GM21529 (cell line): ENCODE data around the gene STARD9.
"Not testable (repeated sequence)": the region's sequence is repeated elsewhere in the genome, so short reads cannot be mapped to it uniquely, and the experiment has no call there.

Experiments used
- ATAC-seq: cut with Tn5 transposase; IDR thresholded peaks from one replicate; pipeline ENCODE4 v1.9.1; 2021; ENCODE audit not compliant: unreplicated experiment

Gene STARD9

DNA sequence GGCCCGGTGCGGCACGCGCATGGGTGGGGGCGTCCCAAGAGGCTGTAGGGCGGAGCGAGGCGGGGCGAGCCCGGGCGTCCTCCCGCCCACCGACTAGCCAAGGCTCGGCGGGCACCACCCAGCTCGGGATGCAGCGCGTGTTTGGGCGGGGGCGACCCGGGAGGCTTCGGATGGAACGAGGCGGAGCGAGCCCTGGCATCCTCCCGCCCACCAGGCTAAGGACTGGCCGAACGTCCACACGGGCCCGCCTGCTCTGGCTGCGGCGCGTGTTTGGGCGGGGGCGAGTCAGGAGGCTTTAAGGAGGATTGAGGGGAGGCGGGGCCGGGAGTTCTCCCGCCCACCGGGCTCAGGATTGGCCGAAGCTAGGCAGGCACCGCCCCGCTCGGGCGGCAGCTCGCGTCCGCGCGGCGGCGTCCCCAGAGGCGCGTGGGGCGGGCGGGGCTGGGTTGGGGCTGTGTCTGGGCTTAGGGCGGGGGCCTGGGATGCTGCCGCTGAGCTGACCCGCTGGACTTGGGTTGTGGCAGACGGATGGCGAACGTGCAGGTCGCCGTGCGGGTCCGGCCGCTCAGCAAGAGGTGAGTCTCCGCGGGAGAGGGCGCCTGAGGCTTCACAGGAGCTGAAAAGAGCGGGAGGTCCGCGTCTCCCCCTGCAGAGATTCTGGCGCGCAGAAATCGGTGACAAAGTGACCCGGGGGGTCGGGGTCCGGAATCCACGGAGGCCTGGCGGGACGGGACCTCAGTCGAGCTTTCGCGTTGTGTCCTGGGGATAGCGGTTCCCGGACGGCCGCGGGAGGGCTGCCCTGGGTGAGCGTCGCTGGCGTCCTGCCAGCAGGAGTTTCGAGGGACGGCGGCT lies at the start of gene STARD9:
STARD9 (plus strand) TSS at position 419 of the 852 bp plus-strand sequence; CDS start at position 529, 110 bp downstream.
- peak; percentile 88 for ATAC-seq

DNA sequence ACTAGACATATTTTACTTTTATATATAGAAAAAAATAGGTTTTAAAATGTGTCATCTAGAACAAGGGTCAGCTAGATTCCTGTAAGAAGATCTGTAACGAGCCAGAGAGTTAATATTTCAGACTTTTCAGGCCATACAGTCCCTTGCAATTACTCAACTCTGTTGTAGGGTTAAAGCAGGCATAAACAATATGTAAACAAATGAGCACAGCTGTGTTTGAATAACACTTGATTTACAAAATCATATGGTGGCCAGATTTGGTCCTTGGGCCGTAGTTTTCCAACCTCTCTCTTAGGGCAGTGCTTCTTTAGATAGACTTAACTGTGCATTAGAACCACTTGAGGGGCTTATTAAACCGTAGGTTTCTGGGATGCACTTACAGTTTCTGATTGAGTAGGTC lies 46.4 kb upstream of the STARD9 start:
- ATAC-seq, result no peak

DNA sequence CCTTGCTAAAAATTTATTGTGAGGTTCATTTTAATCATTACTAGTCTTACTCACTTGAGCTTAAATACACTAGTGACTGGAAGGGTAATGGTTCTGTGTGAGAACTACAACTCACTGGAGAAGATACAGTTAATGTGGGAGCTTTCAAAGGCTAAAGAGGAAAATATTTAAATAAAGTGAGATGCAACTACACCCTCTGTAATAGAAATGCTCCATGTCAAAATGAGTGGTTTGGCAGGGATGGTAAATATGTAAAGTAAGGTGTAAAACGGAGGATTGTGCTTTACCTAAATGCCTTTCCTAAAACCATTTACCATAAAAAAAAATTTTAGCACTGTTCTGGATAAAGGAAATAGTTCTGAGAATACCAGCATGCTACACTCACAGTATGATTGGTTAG lies 42.2 kb upstream of the STARD9 start:
- ATAC-seq, result no peak

DNA sequence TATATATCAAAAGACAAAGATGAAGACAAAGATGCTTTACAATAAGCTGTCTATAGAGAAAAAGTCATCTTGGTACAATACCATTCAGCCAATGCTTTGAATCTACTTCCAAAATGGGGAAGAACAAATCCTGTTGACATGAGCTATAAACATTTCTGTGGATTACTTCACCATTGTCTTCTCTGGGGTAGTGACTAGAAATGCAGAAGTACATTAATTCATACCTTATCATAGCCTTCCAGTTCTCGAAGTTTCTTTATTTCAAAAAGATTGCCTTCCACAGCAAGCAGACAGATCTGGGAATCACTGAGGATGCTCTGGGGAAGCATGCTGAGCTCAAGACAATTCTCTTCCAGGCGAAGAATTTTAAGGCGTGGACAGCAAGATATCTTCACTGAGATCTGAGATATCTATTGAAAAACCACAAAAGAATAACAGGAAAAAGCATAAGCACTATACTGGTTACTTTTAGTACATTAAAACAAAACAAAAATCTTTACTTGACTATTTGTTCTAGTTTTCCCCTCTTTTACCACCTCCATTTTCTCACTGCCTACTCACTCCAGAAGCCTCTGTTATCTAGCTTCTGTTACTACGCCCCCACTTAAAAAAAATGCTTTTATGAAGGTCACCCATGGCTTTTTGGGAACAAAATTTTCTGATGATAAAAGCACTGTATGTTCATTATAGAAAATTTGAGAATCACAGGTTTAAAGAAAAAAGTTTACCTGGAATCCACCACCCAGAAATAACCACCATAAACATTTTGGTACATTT lies 30.4 kb upstream of the STARD9 start:
- ATAC-seq, result no peak

DNA sequence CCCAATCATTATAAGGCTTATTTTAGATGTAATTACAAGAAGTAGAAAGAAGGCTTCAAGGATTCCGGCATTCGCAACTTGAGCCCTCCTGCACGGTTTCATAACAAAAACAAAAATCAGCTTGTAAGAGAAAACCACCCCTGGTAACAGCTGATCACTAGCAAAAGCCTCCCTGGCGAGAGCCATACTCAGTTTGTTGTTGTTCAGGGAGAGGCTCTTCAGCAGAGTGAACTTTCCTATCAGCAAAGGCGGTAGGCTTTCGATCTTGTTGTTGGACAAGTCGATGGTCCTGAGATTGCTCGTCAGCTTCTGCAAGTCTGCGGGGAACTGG lies 27.5 kb upstream of the STARD9 start:
- ATAC-seq, result peak; percentile 11

DNA sequence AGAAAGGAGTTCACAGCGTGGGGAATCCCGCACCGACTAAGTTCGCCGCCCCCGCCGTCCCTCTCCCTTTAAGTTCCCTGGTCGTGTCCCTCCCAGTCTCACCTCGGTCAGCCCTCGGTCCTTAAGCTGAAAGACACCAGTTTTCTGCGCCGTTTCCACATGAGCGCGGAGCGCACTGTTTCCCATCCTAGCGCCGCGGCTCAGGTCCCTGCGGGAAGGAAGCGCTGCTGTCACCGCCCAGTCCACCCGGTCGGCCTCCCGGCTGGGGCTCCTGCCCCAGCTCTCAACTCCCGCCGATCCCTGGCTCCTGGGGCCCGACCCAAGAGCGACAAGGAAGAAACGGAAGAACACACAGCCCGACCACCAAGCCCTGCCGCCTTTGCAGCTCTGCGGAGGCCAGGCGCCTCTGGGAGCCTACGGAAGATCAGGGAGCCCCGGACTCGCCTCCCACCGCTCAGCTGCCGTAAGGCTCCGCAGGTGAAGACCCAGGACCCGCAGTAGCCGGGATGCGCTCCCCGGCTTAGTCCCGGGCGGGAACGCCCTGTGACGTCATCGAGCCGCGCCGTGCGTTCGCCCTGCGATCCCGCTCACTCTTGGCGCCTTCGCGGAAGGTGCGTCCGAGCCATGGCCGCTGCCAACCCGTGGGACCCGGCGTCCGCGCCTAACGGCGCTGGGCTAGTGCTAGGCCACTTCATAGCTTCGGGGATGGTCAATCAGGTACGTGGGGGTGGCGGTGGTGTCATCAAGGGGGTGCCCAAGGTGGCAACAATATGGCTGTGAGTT lies 27.0 kb upstream of the STARD9 start, which contains the start of the genes HAUS2 and LRRC57:
HAUS2 (plus strand) TSS at position 590 of the 783 bp plus-strand sequence; CDS start at position 625, 35 bp downstream.
LRRC57 (minus strand) TSS at position 545 of the 783 bp plus-strand sequence; CDS start at position 186, 359 bp downstream.
- ATAC-seq, result peak; percentile 76

DNA sequence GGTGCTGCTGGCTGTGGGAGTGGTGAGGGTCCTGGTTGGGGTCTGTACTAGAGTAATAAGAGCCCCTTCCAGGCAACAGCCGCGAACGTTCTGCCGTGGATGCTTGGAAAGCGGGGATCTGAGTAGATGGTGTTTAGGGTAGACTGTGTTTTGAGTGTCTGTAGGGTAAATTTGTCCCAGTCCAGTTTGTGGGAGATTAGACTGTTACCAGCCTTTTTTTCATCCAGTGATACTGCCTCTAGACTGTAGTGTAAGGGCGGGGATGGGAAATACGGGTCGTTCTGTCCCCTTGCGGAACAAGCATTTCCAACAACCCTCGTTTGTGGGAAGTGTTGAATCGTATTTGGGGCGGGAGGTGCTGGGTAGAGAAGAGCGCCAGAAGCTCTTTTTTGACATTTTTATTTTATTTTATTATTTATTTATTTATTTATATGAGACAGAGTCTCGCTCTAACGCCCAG lies 26.3 kb upstream of the STARD9 start:
- peak; percentile 28 for ATAC-seq

DNA sequence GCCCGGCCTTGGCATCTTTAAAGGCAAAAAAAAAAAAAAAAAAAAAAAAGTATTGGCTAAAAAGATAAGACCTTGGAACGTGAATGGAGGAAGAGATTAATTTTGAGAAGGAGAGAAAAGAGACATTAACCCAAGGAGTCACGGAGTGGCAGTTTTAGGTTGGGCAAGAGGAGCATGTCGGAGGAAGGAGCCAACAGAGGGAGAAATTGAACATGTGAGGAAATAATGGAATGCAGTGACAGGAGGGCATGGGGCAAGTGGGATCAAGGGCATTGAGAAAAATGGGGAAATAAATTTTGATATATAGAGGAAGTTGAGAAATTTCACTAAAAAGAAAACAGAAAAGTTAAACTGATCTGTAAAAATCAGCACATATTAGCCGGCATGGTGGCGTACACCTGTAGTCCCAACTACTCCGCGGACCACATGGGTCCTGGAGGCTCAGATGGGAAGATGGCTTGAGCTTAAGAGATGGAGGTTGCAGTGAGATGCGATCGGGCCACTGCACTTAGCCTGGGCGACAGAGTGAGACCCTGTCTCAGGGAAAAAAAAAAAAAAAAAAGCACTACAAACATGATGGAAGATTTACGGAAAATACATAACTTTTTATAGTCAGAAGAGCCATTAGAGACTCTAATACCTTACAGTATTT lies 25.5 kb upstream of the STARD9 start:
- ATAC-seq, result no peak

DNA sequence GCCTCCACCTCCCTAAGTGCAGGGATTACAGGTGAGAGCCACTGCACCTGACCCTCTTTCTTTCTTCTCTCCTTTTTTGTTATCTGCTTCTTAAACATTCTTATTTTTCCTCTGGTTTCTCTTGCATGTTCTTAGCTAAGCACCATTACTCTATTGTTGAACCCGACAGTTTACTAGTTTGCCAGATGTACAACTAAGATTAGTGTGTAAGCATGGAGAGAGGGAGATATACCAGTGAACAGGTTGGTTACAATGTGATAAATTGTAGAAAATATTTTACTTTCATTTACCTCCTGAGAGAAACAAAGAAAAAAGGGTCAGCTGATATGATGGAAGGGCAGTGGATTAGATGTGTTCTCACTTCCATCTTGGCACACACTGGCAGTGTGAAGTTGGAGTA lies 21.9 kb upstream of the STARD9 start:
- no peak for ATAC-seq

DNA sequence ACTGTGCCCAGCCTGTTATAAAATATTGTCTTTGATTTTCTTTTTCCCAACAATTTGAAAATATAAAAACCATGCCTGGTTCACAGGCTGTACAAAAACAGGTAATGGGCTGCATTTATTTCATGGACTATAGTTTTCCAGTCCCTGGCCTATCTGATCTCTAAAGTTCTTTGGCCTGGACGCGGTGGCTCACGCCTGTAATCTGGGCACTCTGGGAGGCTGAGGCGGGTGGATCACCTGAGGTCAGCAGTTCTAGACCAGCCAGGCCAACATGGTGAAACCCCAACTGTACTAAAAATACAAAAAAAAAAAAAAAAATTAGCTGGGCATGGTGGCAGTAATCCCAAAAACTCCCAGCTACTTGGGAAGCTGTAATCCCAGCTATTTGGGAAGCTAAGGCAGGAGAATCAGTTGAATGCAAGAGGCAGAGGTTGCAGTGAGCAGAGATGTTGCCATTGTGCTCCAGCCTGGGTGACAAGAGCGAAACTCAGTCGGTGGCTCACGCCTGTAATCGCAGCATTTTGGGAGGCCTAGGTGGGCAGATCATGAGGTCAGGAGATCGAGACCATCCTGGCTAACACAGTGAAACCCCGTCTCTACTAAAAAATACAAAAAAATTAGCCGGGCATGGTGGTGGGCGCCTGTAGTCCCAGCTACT lies 18.7 kb upstream of the STARD9 start:
- not testable (repeated sequence) for ATAC-seq

DNA sequence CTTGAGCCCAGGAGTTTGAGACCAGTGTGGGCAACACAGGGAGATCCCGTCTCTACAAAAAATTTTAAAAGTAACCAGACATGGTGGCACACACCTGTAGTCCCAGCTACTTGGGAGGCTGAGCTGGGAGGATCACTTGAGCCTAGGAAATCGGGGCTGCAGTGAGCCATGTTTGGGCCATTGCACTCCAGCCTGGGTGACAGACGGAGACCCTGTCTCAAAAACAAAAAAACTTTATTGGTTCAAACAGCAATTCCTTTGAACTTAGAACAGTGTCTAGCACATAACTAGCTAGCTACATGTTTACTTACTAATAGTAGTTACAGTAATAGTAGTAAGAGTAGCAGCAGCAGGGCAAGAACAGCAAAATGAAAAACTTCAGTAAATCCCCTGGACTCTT lies 16.7 kb upstream of the STARD9 start:
- ATAC-seq, result no peak

DNA sequence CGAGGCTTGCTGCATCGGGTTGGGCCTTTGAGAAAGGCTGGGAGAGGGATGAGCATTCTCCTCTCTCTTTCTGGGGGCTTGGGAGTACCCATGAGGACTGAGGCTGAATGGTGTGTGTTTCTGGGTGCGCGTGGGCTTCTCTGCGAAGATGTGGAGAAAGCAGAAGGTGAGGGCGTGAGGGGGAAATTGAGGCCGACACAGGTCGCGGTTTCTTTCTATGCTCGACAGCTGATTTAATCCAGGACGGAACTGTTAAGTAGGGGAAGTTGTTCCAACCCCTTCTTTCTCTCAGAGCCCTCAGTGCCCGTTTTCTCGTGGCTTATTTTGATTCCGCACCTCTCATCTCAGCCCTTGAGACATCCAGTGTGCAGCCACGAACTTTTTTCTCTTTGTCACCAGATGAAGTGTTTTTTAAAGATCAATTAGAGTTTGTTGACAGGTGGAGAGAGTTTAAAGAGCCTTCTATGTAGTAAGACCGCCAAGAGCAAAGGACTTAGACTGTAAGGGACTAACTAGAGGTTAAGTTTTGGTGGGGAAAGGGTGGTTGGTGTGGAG lies 711 bp downstream of the STARD9 start:
- no peak for ATAC-seq

DNA sequence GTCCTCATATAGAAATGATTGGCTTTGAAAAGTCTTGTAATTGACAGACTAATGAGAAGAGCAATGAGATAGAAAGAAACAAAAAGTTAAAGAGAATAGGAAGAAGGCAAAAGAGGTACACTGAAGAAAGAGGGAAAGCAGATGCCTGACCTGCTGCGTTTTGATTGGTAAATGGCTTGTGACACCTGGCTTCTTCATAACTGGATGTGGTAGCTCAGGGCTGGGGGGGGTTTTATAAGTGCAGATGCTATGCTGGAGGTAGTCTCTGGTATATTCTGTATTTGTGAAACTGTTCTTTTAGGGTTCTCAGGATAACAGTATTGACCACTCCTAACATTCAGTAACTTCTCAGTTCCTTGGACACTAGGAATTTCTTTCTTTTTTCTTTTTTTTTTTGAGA lies 1.4 kb downstream of the STARD9 start:
- ATAC-seq, result no peak

DNA sequence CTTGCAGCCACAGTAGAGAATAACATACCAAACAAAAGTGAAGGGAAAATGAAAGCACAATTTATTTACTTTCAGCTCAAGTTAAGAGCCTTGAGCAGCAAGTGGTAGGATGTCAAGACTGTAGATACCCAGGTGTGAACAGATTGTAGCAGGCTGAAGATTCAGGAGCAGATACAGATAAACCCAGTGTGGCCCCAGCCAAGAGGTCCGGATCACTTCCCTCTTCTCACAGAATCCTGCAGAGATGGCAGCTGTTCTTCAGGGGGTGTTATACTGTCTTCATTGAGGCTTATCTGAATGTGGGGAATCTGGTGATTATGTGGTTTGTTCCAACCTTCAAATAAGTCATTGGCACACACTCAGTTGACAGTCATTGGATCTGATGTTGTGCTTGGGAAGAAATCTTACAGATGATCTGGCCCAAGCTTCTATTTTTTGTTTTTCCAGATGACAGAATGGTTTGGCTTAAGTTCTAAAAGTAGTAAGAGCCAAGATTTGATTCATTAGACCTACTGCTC lies 2.2 kb downstream of the STARD9 start:
- no peak for ATAC-seq

DNA sequence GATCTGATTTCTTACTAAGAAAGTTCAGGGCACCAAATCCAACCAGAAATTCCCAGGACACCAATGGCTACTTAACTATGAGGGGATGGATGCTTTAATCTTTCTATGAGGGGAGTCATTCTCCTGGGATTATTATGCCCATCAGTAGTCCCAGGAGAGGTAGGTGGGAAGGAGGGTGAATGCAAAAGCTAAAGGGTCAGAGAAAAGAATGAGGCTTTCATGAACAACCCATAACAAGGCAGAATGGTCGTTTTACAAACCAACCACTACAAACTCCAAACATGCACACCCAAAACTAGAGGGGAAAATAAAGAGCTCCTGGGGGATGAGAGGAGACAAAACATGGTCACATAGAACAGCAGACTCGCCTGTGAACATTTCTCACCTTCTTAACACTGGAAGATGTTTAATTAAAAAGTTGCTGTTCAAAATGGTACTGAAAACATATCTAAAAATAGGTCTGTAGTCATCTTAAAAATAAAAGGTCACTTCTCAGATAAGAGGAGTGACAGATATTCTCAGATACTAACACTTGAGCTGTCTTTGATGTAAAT lies 3.7 kb downstream of the STARD9 start:
- no peak for ATAC-seq

DNA sequence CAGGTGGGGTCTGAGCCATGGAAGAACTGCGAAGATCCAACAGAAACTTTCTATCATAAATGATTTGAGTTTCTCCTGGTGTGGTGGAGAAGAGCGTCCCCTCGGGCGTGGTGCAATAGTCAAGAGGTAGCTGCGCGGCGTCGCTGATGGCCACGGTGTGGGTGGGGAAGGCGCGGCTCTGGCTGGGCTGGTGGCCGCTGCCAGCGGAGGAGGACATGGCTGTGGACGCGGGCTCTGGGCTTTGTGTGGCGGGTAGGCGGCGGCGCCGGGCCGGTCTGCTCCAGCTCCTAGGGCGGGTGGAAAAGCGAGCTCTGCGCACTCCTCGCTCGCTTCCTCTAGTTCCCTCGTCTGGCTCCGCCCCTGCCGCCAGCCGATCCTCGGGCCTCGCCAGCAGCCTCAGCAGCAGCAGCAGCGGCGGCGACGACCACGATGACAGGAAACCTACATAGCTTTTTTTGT lies 5.9 kb downstream of the STARD9 start:
- ATAC-seq, result peak; percentile 88

DNA sequence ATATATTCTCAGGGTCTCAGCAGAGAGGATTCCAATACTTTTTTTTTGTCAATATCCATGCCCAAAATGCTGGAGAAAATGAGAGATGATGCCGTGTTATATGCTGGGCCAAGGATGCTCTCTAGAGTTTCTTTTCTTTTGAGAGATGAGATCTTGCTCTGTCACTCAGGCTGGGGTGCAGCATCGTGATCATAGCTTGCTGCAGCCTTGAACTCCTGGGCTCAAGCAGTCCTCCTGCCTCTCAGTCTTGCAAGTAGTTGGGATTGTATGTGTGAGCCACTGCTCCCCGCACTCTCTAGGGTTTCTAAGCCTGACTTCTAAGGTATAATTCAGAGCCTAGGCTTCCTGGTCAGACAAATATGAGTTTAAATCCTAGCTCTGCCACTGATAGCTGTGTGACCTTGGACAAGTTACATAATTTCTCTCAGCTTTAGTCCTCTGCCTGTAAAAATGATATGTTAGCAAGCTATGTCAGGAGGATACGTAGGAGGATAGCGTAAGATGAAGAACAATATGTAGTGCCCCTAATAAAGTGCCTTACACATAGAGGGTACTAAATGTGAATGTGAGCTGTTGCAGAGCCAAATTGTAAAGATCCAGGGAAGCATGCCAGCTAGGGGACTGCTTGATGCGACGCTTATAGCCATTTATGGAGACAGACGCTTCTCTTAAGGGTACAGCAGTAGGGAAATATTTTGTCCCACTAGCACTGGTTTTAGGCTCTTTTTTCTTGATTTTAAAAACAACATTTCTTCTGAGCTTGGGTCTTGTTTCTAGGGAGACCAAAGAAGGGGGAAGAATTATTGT lies 7.4 kb downstream of the STARD9 start:
- ATAC-seq, result no peak

DNA sequence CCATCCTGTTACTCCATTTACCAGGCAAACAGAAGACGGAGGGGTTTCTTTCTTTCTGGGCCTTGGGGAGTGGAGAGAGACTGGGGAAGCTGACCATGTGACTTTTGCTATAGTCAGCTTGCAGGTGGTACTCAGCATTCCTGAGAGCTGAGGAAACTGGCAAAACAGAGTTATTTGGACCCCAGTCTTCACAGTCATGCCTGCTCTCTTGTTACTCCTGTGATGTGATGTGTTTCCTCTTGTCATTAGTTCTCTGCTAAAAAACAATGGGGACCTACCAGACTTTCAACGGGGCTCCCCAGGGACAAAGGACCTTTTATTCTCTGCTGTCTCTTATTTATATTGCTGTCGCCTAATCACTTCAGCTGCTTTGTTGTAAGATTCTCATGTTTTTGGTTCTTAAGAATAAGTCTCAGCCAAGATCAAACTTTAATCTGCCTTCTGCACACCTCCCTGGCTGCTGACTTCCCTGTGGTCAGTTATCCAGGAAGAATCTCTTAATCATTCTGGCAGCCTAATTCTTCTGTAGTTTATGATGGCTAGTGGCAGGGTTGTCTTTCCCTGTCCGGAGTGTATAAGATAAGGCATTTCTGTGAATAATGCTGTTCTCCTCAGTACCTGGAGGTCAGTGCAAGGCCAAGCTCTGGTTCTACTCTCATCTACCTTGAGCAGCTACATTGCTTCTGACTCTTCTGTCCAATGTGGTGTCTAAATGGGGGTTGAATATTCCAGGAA lies 8.8 kb downstream of the STARD9 start:
- no peak for ATAC-seq
